Fibroblast of peridontal ligament (primary cell): ENCODE measurements around the gene TGM2.

Experiments used
- DNase-seq: peaks from one replicate; pipeline ENCODE4 v3.0.0-alpha.2; 2010; ENCODE audit errors: extremely low read depth

TGM2 gene

GRCh38 chr20:38132156-38132909 lies 32.7 kb downstream of the TGM2 start:
- DNase-seq = no peak

GRCh38 chr20:38131588-38132121 lies 33.4 kb downstream of the TGM2 start:
- no peak for DNase-seq

- DNase-seq = no peak
Observed at GRCh38 chr20:38130687-38131587, 34.1 kb downstream of the TGM2 start.

GRCh38 chr20:38129893-38130609 lies 35.0 kb downstream of the TGM2 start:
- DNase-seq = no peak

- DNase-seq = no peak
Observed at GRCh38 chr20:38129248-38129865, 35.7 kb downstream of the TGM2 start.

GRCh38 chr20:38128691-38129090 lies 36.4 kb downstream of the TGM2 start:
- no peak for DNase-seq

- no peak for DNase-seq
Observed at GRCh38 chr20:38127920-38128528, 37.0 kb downstream of the TGM2 start.

GRCh38 chr20:38126932-38127621 lies 38.0 kb downstream of the TGM2 start:
- peak; percentile 83 for DNase-seq

GRCh38 chr20:38126146-38126921 lies 38.7 kb downstream of the TGM2 start:
- DNase-seq = no peak

GRCh38 chr20:38125157-38126056 lies 39.7 kb downstream of the TGM2 start:
- DNase-seq = peak; percentile 55

- DNase-seq = peak; percentile 65
Observed at GRCh38 chr20:38123021-38123587, 42.0 kb downstream of the TGM2 start.

GRCh38 chr20:38121741-38122140 lies 43.3 kb downstream of the TGM2 start:
- no peak for DNase-seq

- no peak for DNase-seq
Observed at GRCh38 chr20:38120625-38120988, 44.5 kb downstream of the TGM2 start.

GRCh38 chr20:38119446-38119845 lies 45.6 kb downstream of the TGM2 start:
- no peak for DNase-seq

- DNase-seq = peak; percentile 29
Observed at GRCh38 chr20:38117635-38118034, 47.4 kb downstream of the TGM2 start.

- DNase-seq = no peak
Observed at GRCh38 chr20:38117205-38117604, 47.9 kb downstream of the TGM2 start.

GRCh38 chr20:38116409-38117165 lies 48.5 kb downstream of the TGM2 start:
- no peak for DNase-seq

GRCh38 chr20:38115896-38116295 lies 49.2 kb downstream of the TGM2 start:
- DNase-seq = no peak
